ENCODE data around the gene COL19A1.

DNA sequence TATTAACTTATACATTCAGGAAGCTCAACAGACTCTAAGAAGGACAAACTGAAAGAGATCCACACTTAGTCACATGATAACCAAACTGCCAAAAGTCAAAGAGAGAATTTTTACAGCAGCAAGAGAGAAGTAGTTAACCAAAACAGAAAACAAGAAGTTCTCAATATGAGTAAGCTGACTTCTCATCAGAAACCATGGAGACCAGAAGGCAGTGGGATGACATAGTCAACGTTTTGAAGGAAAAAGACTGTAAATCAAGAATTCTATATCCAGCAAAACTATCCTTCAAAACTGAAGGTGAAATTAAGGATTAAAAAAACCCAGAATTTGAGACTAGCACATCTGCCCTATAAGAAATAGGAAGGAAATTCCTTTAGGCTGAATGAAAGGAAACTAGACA, 60.4 kb downstream of the COL19A1 start:
- TF ChIP-seq CTCF (IDR thresholded peaks at IDR 0.05; ENCODE audit: low read depth, low read length) (no peak), EZH2phosphoT487 (IDR thresholded peaks at IDR 0.05; ENCODE audit: low read depth) (no peak)

Measured in OCI-LY3 (cell line).